ACHN (cell line): ENCODE results near the gene C5orf47.

ENCODE experiments used
- DNase-seq: peaks from one replicate; pipeline ENCODE4 v3.0.0-alpha.2; 2015
- in situ Hi-C: cut with HindIII; loops from 2 replicates; pipeline ENCODE4 v1.10.0; 2017; ENCODE audit warnings: low sequenced_read_pairs, low pct_ligation_motif_present, low pct_unique_long_range_greater_than_20kb

The C5orf47 gene, protein sequence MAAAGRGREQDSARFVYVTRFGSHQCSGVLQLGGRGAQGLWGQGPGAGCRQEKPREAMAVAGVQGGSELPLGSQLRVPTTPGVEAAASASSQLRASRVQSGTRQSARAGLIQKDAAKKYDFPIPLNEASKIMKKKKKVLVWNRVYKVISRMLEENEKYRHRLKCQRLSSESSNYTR

DNA sequence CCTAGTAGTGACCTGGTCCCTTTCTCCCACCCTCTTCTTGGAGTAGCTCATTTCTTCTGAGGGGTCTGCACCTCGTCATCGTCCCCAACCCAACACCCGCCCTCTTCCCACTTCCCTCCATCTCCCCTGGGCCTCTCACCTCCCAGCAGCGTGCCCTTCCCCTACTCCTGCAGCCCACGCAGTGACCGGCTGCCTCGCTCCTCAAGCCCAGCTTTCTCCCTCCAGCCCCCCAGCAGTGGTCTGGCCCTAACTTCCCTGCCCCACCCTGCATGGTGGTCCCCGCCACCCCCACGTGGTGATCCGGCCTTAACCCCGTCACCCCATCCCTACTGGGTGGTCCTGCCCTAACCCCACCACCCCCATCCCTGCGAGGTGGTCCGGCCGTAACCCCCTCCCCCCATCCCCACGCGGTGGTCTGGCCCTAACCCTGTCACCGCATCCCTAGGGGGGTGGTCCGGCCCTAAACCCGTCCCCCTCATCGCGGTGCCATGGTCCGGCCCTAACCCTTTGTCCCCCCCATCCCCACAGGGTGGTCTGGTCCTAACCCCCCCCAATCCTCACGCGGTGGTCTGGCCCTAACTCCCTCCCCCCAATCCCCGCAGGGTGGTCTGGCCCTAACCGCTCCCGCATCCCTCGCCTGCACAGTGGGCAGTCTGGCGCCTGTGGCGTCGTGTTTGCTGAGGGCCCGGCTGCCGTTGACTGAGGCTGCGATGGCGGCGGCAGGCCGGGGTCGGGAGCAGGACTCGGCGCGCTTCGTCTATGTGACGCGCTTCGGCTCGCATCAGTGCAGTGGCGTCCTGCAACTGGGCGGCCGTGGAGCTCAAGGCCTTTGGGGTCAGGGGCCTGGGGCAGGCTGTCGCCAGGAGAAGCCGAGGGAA is at the start of gene C5orf47:
C5orf47 (plus strand) TSS at position 617 of the 878 bp plus-strand sequence; CDS start at position 711, 94 bp downstream.
- no peak for DNase-seq
- in situ Hi-C loops, result no loop called here

DNA sequence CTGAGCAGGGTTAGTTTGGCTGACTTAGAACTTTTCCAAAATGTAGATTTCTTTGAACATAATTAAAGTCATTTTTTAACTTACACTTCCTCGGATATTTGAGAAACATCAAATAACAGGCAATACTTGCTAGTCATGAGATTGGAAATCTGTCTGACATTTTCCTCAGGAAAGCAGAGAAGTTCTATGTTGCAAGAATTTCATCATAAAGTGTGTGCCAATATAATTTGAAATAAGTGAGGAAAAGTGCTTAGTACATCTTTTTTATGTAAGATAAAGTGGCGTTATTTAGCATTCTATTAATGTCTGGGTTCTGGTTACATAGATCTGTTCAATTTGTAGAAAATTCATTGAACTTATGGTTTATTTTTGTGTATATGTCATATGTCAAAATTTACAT is 48.7 kb upstream of the C5orf47 start:
- in situ Hi-C loops, result no loop called here
- no peak for DNase-seq

DNA sequence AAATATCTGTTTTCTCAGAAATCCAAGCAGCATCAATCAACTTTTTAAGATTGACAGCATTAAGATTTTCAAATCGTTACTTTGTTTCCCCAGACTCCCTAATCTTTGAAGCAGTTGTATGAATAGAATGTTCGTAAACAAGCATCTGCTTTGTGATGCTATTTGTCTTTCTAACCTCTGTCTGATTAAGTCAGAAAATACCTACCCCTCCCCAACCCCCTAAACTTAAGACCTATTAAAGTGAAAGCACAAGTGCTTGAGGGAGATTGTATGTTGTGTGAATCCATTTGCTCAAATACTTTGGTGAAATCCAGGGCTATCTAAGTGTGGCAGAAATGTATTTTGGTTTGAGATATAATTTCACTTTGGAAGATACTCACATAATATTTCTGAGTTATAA is 47.9 kb upstream of the C5orf47 start:
- in situ Hi-C loops, result no loop called here
- DNase-seq, result no peak

DNA sequence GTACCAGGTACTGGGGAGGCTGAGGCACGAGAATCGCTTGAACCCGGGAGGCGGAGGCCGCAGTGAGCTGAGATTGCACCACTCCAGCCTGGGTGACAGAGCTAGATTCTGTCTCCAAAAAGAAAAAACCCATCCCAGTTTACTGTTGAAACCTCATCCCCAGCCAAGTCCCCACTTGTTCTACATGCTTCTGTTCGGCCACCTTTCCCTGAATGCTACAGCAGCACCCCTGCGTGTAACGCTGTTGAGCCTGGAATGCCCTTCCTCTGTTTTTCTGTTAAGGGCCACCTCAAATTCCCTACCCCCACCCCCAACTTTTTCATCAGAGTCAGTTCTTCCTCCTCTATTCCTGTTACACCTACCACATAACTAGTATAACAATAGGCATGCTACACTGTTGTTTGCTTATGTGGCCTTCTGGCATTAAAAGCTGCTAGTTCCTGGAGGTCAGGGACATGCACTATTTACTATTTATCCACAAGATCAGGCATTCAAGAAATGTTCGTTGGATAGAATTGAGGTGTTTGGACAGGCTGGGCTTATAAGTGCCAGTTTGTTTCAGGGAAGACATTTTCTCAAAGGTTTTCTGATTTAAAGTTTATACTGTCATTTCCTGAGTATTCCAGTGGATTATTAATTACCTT is 47.1 kb upstream of the C5orf47 start:
- in situ Hi-C loops, result no loop called here
- DNase-seq, result no peak

DNA sequence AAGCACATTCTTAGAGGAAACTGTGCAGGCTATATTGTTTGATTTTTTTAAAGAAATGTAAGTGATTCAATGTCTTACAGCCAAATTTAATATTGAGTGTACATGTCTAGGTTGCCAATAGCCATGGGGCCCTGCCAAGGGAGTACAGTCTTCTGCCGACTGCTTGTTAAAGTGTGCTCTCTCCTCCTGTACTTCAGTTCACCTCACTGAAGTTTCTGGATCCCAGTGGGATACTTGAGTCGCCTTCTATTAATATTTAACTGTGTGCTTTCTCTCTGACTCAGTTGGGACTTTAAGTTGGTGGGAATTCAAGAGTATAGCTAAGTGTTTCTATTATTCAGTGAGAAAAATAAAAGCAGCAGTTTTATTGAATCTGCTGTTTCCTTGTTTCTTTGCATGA is 44.5 kb upstream of the C5orf47 start:
- in situ Hi-C loops, result no loop called here
- peak; percentile 64 for DNase-seq

DNA sequence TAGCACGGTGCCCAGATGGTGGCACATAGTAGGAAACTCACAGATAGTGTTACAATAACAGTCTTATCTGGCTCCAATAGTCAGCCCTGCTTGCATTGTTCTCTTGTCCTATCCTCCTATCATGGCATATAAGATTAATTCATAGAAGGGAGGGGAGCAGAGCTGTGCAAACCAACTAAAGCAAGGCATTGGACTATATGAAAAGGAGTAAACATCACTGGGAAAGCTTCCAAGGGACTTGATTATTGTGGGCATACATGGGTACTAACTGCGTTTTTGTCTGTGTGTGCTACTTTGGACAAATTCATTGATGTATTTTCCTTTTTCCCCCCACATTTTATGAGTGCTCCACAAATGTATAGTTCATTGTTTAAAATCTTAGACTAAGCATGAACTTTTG is 43.8 kb upstream of the C5orf47 start:
- no peak for DNase-seq
- in situ Hi-C loops, result no loop called here

DNA sequence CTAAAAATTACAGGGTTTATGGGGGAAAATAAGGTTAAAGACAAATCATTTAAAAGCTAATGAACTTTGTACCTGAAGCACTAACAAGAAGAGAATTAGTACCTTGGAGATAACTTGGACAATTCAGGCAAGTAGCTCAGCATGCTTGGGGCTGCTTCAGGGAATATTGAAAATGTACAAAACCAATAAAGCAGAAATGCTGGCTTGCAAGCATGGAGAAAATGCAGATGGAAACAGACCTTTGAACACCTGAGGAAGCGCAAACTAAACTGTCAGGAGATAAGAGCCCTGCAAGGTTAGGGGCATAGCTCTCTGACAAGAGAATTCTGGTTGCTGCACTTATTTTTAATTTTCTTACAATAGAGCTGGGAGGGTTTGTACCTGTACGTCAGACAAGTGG is 42.6 kb upstream of the C5orf47 start:
- DNase-seq, result no peak
- in situ Hi-C loops, result no loop called here

DNA sequence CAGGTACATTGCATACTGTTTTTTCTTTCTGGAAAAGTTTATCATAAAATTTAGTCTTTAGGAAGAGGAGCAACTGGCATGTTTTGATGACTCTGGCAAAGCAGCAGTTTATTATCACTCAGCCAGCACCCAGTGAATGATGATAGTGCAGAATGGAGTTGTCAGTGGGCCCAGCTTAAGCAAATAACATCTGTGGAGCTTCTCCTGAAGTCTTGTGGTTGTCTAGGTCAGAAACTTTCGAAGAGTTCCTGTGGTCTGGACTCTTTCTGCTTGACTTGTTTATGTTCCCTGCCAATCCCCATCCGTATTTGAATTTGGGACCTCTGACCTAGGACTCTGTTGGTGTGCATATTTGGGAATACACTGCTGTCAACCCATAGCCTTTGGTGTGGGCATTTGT is 38.1 kb upstream of the C5orf47 start:
- no peak for DNase-seq
- in situ Hi-C loops, result no loop called here

DNA sequence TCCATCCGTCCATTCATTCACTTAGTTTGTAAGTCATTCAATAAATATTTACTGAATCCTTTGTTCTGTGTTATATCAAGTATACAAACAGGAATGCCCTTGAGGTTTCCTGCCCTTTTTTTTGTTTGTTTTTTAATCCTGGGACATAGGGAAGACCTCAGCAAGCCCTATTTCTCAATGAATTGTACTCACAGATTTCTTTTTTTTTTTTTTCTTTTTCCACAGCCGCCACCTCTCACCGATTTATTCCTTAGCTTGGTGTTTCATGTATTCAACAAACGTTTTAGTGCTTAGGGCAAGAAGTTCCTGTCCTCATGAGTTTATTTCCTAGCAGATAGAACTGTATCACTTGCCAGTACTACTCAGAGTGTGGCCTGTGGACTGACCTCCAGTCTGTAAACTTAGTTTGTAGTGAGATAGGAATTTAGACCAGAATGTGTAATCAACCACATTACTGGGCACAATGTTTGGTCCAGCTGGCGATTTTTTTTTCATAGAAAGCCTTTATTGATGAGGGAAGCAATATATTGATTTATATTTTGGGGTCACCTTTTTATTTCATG is 35.4 kb upstream of the C5orf47 start:
- in situ Hi-C loops, result no loop called here
- DNase-seq, result peak; percentile 46

DNA sequence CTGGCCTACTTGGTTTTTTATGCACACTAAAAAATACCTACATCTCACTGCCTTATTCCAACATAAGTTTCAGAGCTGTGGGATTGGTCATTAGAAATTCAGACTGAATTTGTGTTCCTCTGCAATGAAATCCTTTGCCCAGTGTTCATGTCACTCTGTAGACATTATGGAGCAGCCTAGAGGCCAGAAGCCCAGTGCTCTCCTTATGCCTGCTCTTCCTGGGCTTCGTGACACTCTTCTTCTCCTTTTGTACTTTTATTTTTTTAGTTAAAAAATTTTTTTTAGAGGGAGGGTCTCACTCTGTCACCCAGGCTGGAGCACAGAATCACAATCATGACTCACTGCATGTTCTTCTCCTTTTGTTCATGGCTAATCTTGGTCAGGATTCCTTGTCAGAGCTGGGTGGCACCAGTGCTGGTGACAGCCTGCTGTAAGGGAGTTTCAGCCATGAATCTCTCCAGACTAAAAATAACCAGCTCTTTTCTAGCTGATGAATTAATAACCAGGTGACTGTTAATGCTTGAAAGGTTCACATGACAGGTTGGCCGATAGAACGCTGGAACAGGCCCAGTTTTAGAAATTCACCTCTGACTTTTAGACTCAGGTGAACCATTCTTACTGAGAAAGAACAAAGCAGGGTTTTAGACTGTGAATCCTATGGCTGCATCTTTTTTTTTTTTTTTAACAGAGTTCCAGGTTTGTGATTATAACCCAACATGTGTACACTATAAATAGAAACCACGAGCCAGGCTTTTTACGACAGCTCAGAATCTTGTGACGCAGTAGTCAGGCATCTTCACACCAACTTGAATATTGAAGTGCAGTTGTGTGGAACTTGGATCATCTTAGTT is 34.1 kb upstream of the C5orf47 start:
- peak; percentile 63 for DNase-seq
- in situ Hi-C loops, result no loop called here

DNA sequence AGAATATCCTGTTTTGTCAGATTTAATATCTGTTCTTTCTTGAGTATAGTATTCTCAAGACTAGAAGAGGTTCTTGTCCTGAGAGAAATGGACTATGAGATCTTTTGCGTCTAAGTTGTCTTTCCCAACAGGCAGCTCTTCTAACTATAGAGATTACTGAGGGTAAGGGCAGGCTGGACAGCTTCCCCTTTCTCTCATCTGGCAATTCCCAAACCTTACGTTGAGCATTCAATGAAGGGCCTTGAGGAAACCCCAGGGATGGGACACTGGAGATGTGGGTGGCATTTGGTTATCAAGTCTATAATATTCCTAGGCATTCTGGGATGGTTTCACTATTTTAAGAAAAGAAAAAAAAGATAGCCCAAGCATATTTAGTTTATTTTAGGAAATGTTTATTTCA is 28.0 kb upstream of the C5orf47 start:
- no peak for DNase-seq
- in situ Hi-C loops, result no loop called here

DNA sequence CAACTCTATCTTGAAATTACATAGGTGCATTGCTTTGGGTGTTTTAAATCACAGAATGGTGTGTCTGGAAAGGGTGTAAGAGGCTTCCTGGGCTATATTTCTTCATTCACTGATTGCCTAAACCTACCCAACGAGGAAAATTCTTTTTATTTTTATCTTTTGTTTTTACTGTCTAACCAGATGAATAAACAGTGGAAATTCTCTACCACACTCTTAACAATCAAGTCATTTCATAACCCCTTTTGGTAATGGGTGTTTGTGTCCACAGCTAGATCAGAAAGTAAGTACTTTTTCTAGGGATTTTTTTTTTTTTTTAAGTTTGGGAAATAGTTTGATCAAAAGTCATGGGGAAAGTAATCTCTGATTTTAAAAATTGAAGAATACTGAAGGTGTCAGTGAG is 27.6 kb upstream of the C5orf47 start:
- in situ Hi-C loops, result no loop called here

DNA sequence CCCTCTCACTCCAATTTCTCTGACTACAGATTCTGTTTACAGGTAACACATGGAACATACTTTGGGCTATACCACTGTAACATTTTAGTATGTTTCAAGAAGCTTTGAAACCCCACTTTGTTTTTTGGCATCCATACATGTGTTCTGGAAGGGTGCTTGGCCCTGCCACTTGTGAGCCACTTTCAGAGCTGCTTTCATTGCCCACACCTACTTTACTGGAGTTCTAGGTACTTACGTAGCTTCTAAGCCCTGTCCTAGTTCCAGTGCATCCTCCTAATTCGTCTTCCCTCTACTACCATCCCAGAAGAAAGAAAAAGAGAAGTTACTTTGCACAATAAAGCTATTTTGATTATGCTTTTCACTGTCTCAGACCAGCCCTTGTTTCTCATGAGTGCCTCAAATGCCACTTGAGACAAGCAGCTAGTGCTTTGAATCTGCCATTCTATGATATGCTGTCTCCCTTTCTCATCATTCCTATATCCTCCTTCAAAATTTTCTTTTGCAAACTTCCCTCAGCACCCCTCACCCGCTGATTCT is 26.5 kb upstream of the C5orf47 start:
- in situ Hi-C loops, result no loop called here

More for the DNA sequence above, 27.6 kb upstream of the C5orf47 start:
- no peak for DNase-seq

DNA sequence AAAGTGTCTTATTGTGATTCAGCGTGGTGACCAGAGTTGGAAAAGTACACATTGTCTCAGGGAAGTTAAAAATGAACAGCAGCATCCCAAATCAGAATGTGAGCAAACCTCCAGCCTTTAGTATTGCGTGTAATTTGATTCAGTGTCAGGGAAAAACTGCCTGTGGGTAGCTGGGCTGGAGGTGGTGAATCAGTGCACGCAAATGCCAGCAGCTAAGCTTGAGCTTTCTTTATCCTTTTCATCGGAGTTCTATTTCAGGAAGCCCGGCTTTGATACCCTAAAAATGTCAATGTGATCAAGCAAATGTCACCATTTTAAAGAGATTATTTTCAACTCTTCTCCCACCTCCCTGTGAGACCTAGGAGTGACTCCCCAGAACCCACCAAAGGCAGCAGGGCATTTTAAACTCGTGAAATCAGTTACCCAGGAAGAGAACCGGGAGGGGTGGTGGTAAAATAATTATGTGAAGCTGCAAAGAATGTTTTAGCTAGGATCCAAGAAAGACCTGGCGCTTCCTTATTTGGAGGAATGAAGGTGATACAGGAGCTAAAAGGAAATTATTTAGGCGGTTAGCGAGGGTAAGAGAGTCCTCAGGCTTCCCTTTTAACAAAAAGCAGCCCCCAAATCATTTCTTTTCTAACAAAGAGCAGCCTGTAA is 25.7 kb upstream of the C5orf47 start:
- in situ Hi-C loops, result no loop called here
- DNase-seq, result no peak

More for the DNA sequence above, 26.5 kb upstream of the C5orf47 start:
- DNase-seq, result no peak

DNA sequence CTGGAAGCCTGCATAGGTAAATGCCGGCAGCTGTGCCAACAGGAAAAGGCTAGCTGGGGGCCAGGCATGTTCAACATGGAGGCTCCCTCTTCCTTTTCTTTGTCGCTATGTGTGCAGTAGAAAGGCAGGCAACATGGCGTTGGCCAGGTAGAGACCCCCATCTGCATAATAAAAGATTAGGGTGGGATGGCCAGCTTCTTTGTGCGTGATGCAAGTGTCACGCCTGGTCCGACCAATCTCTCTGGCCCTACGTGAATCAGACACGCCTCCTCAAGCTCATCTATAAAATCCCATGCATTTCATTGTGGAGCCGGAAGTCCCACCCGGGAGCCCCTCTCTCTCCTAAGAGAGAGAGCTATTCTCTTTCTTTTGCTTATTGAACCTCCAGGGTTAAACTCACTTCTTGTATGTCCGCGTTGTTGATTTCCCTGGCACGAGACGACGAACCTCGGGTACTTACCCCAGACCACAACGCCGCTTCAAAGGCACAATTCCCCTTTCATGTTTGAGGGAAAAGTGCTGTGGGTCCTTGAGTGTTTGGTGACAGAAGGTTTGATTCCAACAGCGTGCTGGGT is 25.0 kb upstream of the C5orf47 start:
- in situ Hi-C loops, result no loop called here
- DNase-seq, result no peak

DNA sequence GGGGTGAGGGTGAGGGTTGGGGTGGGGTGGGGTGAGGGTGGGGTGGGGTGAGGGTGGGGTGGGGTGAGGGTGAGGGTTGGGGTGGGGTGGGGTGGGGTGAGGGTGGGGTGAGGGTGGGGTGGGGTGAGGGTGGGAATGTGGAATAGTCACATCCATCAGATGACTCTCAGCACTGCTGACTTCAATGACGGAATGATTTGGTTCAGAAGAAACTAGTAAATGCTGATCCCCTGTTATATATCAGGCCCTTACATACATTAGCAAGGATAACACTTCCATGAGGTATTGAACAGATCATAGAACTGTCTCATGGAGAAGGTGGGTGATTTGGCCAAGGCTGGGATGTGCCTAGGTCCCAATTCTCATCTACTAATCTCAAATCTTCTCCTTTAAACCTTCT is 24.5 kb upstream of the C5orf47 start:
- DNase-seq, result no peak
- in situ Hi-C loops, result no loop called here

DNA sequence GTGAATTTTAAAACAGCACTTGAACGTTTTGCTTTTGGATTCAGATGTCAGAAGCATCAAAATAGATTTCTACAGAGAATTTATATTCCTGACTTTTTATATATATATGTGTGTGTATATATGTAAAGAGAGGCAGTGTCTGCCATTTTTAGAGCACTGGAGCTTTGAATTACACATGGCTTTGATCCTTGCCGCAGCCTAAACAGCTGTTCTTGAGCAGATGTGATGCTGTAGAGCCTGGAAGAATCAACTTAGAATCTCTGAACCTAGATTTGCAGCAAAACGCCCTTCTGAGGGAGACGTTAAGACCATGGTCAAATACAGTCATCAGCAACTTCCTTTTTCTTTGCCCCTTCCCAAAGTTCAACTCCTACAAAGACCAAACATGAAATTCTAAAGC is 21.7 kb upstream of the C5orf47 start:
- no peak for DNase-seq
- in situ Hi-C loops, result no loop called here
